Stimulated activated naive CD8-positive, alpha-beta T cell treated with anti-CD3 and anti-CD28 coated beads, Interleukin-15, Interleukin-2, amounts not matched to agents 100 ng/mL and 50 ng/mL, for 24 hours (primary cell): ENCODE results near the gene ALS2CL.

ENCODE experiments used
- H3K27ac Mint-ChIP-seq: one replicate; pipeline ENCODE4 v1.8.0; 2021; ENCODE audit warnings: mild to moderate bottlenecking, mixed read lengths
- H3K27me3 Mint-ChIP-seq: one replicate; pipeline ENCODE4 v1.8.0; 2021; ENCODE audit warnings: mixed read lengths
- H3K36me3 Mint-ChIP-seq: one replicate; pipeline ENCODE4 v1.8.0; 2021; ENCODE audit warnings: low read depth, mixed read lengths
- H3K4me1 Mint-ChIP-seq: one replicate; pipeline ENCODE4 v1.8.0; 2021; ENCODE audit warnings: low read depth, mixed read lengths
- H3K4me3 Mint-ChIP-seq: one replicate; pipeline ENCODE4 v1.8.0; 2021; ENCODE audit warnings: mild to moderate bottlenecking, mixed read lengths
- H3K9me3 Mint-ChIP-seq: one replicate; pipeline ENCODE4 v1.8.0; 2021; ENCODE audit warnings: mixed read lengths

The ALS2CL gene

GRCh38 chr3:46660003-46660402 lies 33.5 kb downstream of the ALS2CL start:
- Mint-ChIP-seq H3K4me1 (no peaks in the 10 kb centered on the region), H3K27me3 (no peaks in the 10 kb centered on the region), H3K36me3 (no peaks in the 10 kb centered on the region), H3K27ac (no peak overlapping the region), H3K9me3 (no peaks in the 10 kb centered on the region), H3K4me3 (no peak overlapping the region)

- H3K9me3 Mint-ChIP-seq: no peaks in the 10 kb centered on the region
- no peaks in the 10 kb centered on the region for H3K36me3 Mint-ChIP-seq
- no peaks in the 10 kb centered on the region for H3K27me3 Mint-ChIP-seq
- no peak overlapping the region for H3K27ac Mint-ChIP-seq
- H3K4me3 Mint-ChIP-seq: no peak overlapping the region
- H3K4me1 Mint-ChIP-seq: no peaks in the 10 kb centered on the region
Measured at GRCh38 chr3:46659285-46659684, 34.2 kb downstream of the ALS2CL start.

- H3K27ac Mint-ChIP-seq: no peak overlapping the region
- peaks cover 3% of the 10 kb centered on the region for H3K27me3 Mint-ChIP-seq
- H3K4me1 Mint-ChIP-seq: no peaks in the 10 kb centered on the region
- H3K9me3 Mint-ChIP-seq: peaks cover 7% of the 10 kb centered on the region
- no peak overlapping the region for H3K4me3 Mint-ChIP-seq
- H3K36me3 Mint-ChIP-seq: no peaks in the 10 kb centered on the region
Measured at GRCh38 chr3:46656778-46657556, 36.5 kb downstream of the ALS2CL start.

GRCh38 chr3:46655271-46655670 lies 38.2 kb downstream of the ALS2CL start:
- Mint-ChIP-seq H3K4me1 (no peaks in the 10 kb centered on the region), H3K9me3 (peaks cover 11% of the 10 kb centered on the region), H3K36me3 (no peaks in the 10 kb centered on the region), H3K27ac (no peak overlapping the region), H3K4me3 (no peak overlapping the region), H3K27me3 (peaks cover 10% of the 10 kb centered on the region)

GRCh38 chr3:46651084-46651483 lies 42.4 kb downstream of the ALS2CL start:
- H3K27me3 Mint-ChIP-seq: peaks cover 15% of the 10 kb centered on the region
- no peak overlapping the region for H3K27ac Mint-ChIP-seq
- no peaks in the 10 kb centered on the region for H3K4me1 Mint-ChIP-seq
- no peak overlapping the region for H3K4me3 Mint-ChIP-seq
- H3K36me3 Mint-ChIP-seq: no peaks in the 10 kb centered on the region
- H3K9me3 Mint-ChIP-seq: peaks cover 11% of the 10 kb centered on the region

- peaks cover 11% of the 10 kb centered on the region for H3K9me3 Mint-ChIP-seq
- peaks cover 15% of the 10 kb centered on the region for H3K27me3 Mint-ChIP-seq
- no peaks in the 10 kb centered on the region for H3K4me1 Mint-ChIP-seq
- no peak overlapping the region for H3K4me3 Mint-ChIP-seq
- H3K36me3 Mint-ChIP-seq: no peaks in the 10 kb centered on the region
- H3K27ac Mint-ChIP-seq: no peak overlapping the region
Measured at GRCh38 chr3:46649436-46649835, 44.0 kb downstream of the ALS2CL start.

- H3K27me3 Mint-ChIP-seq: peaks cover 25% of the 10 kb centered on the region
- H3K9me3 Mint-ChIP-seq: peaks cover 11% of the 10 kb centered on the region
- no peaks in the 10 kb centered on the region for H3K36me3 Mint-ChIP-seq
- H3K4me1 Mint-ChIP-seq: no peaks in the 10 kb centered on the region
- H3K27ac Mint-ChIP-seq: no peak overlapping the region
- H3K4me3 Mint-ChIP-seq: no peak overlapping the region
Measured at GRCh38 chr3:46648096-46648495, 45.4 kb downstream of the ALS2CL start.

- Mint-ChIP-seq H3K4me1 (no peaks in the 10 kb centered on the region), H3K27ac (no peak overlapping the region), H3K27me3 (peaks cover 24% of the 10 kb centered on the region), H3K36me3 (no peaks in the 10 kb centered on the region), H3K9me3 (peaks cover 1% of the 10 kb centered on the region), H3K4me3 (no peak overlapping the region)
Measured at GRCh38 chr3:46646700-46647099, 46.8 kb downstream of the ALS2CL start.

- Mint-ChIP-seq H3K27me3 (peaks cover 34% of the 10 kb centered on the region), H3K4me1 (no peaks in the 10 kb centered on the region), H3K27ac (no peak overlapping the region), H3K4me3 (no peak overlapping the region), H3K36me3 (no peaks in the 10 kb centered on the region), H3K9me3 (peaks cover 13% of the 10 kb centered on the region)
Measured at GRCh38 chr3:46643701-46644100, 49.8 kb downstream of the ALS2CL start.

GRCh38 chr3:46642971-46643370 lies 50.5 kb downstream of the ALS2CL start:
- H3K27me3 Mint-ChIP-seq: peaks cover 34% of the 10 kb centered on the region
- H3K4me1 Mint-ChIP-seq: no peaks in the 10 kb centered on the region
- no peaks in the 10 kb centered on the region for H3K36me3 Mint-ChIP-seq
- H3K4me3 Mint-ChIP-seq: no peak overlapping the region
- peaks cover 13% of the 10 kb centered on the region for H3K9me3 Mint-ChIP-seq
- no peak overlapping the region for H3K27ac Mint-ChIP-seq

- Mint-ChIP-seq H3K4me3 (no peak overlapping the region), H3K27ac (no peak overlapping the region), H3K36me3 (no peaks in the 10 kb centered on the region)
Measured at GRCh38 chr3:46640927-46641326, 52.6 kb downstream of the ALS2CL start.

GRCh38 chr3:46639221-46639620 lies 54.3 kb downstream of the ALS2CL start:
- Mint-ChIP-seq H3K9me3 (peaks cover 13% of the 10 kb centered on the region), H3K27ac (no peak overlapping the region), H3K36me3 (no peaks in the 10 kb centered on the region), H3K4me1 (no peaks in the 10 kb centered on the region), H3K27me3 (peaks cover 29% of the 10 kb centered on the region), H3K4me3 (no peak overlapping the region)

More at GRCh38 chr3:46640927-46641326, 52.6 kb downstream of the ALS2CL start:
- Mint-ChIP-seq H3K4me1 (no peaks in the 10 kb centered on the region), H3K27me3 (peaks cover 29% of the 10 kb centered on the region), H3K9me3 (peaks cover 13% of the 10 kb centered on the region)

GRCh38 chr3:46634856-46635255 lies 58.6 kb downstream of the ALS2CL start:
- no peak overlapping the region for H3K4me3 Mint-ChIP-seq

GRCh38 chr3:46632792-46633191 lies 60.7 kb downstream of the ALS2CL start:
- H3K9me3 Mint-ChIP-seq: no peaks in the 10 kb centered on the region
- H3K27ac Mint-ChIP-seq: no peak overlapping the region
- H3K36me3 Mint-ChIP-seq: no peaks in the 10 kb centered on the region
- no peak overlapping the region for H3K4me3 Mint-ChIP-seq
- no peaks in the 10 kb centered on the region for H3K27me3 Mint-ChIP-seq
- H3K4me1 Mint-ChIP-seq: peaks cover 12% of the 10 kb centered on the region

More at GRCh38 chr3:46634856-46635255, 58.6 kb downstream of the ALS2CL start:
- Mint-ChIP-seq H3K36me3 (no peaks in the 10 kb centered on the region), H3K27ac (no peak overlapping the region), H3K4me1 (peaks cover 5% of the 10 kb centered on the region), H3K27me3 (no peaks in the 10 kb centered on the region), H3K9me3 (no peaks in the 10 kb centered on the region)

GRCh38 chr3:46629551-46630517 lies 63.6 kb downstream of the ALS2CL start:
- Mint-ChIP-seq H3K27ac (peak overlapping the region; percentile 28), H3K4me1 (peaks cover 12% of the 10 kb centered on the region), H3K4me3 (peak overlapping the region; percentile 38), H3K36me3 (no peaks in the 10 kb centered on the region), H3K9me3 (no peaks in the 10 kb centered on the region), H3K27me3 (no peaks in the 10 kb centered on the region)
